SJSA1 (cell line): ENCODE results near the gene CLTA. TPM values are rescaled to one million over a fixed set of nuclear protein-coding genes. Genes with fewer than 3 reads are reported as not detected.
"Not testable (repeated sequence)": the region's sequence is repeated elsewhere in the genome, so short reads cannot be mapped to it uniquely, and the experiment has no call there.

Experiments used
- DNase-seq, 2 experiments: peaks; one replicate each; pipeline ENCODE4 v3.0.0-alpha.2; 2015 to 2020; ENCODE audit warnings: low spot score in 2 of 2, low read depth in 1 of 2
- H3K27ac ChIP-seq: fragments of 250-450 bp; sonication (Bioruptor Pico); 2 replicates; pipeline ENCODE4 v1.5.1; 2020; ENCODE audit warnings: mild to moderate bottlenecking, moderate library complexity
- H3K27me3 ChIP-seq: fragments of 250-450 bp; sonication (Bioruptor Pico); replicated peaks from 2 replicates; pipeline ENCODE4 v1.5.1; 2020; ENCODE audit warnings: mild to moderate bottlenecking, moderate library complexity
- H3K36me3 ChIP-seq: fragments of 250-450 bp; sonication (Bioruptor Pico); 2 replicates; pipeline ENCODE4 v1.5.1; 2020; ENCODE audit warnings: mild to moderate bottlenecking
- H3K4me1 ChIP-seq: fragments of 250-450 bp; sonication (Bioruptor Pico); replicated peaks from 2 replicates; pipeline ENCODE4 v1.6.1; 2021; ENCODE audit warnings: mild to moderate bottlenecking
- H3K4me3 ChIP-seq: fragments of 250-450 bp; sonication (Bioruptor Pico); 2 replicates; pipeline ENCODE4 v1.5.1; 2020; ENCODE audit warnings: mild to moderate bottlenecking
- H3K9me3 ChIP-seq: fragments of 250-450 bp; sonication (Bioruptor Pico); replicated peaks from 2 replicates; pipeline ENCODE4 v1.5.1; 2020; ENCODE audit warnings: mild to moderate bottlenecking
- total RNA-seq: library from RNA; depleted of rRNA; stranded (reverse); fragments of >200 nt; shearing (Covaris generic); gene quantifications from 2 replicates; pipeline ENCODE4 v1.2.3, GENCODE V29; 2014

Gene CLTA
- total RNA-seq, 1 experiment from 2014 or later = 248 TPM

- Histone ChIP-seq H3K4me3 (no peak overlapping the region), H3K27ac (no peak overlapping the region), H3K9me3 (no peaks in the 10 kb centered on the region), H3K36me3 (peaks cover 3% of the 10 kb centered on the region; the same call in 1 of the 2 replicates), H3K27me3 (no peaks in the 10 kb centered on the region), H3K4me1 (peaks cover 28% of the 10 kb centered on the region)
- DNase-seq = no peak
These were observed 40.0 kb upstream of the CLTA start for GRCh38 chr9:36150574-36151315.

- Histone ChIP-seq H3K9me3 (no peaks in the 10 kb centered on the region), H3K36me3 (peaks cover 5% of the 10 kb centered on the region; the same call in 1 of the 2 replicates), H3K4me3 (no peak overlapping the region), H3K27ac (peak overlapping the region; percentile 71), H3K4me1 (peaks cover 28% of the 10 kb centered on the region), H3K27me3 (no peaks in the 10 kb centered on the region)
- peak; percentile 70 to 83 for DNase-seq
These were observed 39.2 kb upstream of the CLTA start for GRCh38 chr9:36151316-36152210.

- Histone ChIP-seq H3K36me3 (peaks cover 6% of the 10 kb centered on the region; the same call in 1 of the 2 replicates), H3K4me3 (no peak overlapping the region), H3K27ac (no peak overlapping the region), H3K4me1 (peaks cover 28% of the 10 kb centered on the region), H3K9me3 (no peaks in the 10 kb centered on the region), H3K27me3 (no peaks in the 10 kb centered on the region)
- DNase-seq = no peak
These were observed 37.8 kb upstream of the CLTA start for GRCh38 chr9:36152741-36153438.

- H3K4me3 ChIP-seq = no peak overlapping the region
- H3K4me1 ChIP-seq = peaks cover 22% of the 10 kb centered on the region
- no peak for DNase-seq
- no peak overlapping the region for H3K27ac ChIP-seq
- H3K27me3 ChIP-seq = no peaks in the 10 kb centered on the region
- H3K36me3 ChIP-seq = peaks cover 6% of the 10 kb centered on the region; the same call in 1 of the 2 replicates
- H3K9me3 ChIP-seq = no peaks in the 10 kb centered on the region
These were observed 37.0 kb upstream of the CLTA start for GRCh38 chr9:36153746-36154145.

- Histone ChIP-seq H3K4me3 (no peak overlapping the region), H3K9me3 (no peaks in the 10 kb centered on the region), H3K27ac (no peak overlapping the region), H3K4me1 (peaks cover 15% of the 10 kb centered on the region), H3K36me3 (0 out of 2 replicates have a peak, but pooled peaks cover 3% of the 10 kb centered on the region), H3K27me3 (no peaks in the 10 kb centered on the region)
- DNase-seq = no peak
These were observed 36.3 kb upstream of the CLTA start for GRCh38 chr9:36154331-36154952.

GRCh38 chr9:36156116-36156515, 34.6 kb upstream of the CLTA start:
- peaks cover 12% of the 10 kb centered on the region for H3K4me1 ChIP-seq
- no peak for DNase-seq
- H3K36me3 ChIP-seq = 0 out of 2 replicates have a peak, but pooled peaks cover 3% of the 10 kb centered on the region
- H3K27me3 ChIP-seq = no peaks in the 10 kb centered on the region
- H3K9me3 ChIP-seq = no peaks in the 10 kb centered on the region
- H3K27ac ChIP-seq = no peak overlapping the region
- no peak overlapping the region for H3K4me3 ChIP-seq

- Histone ChIP-seq H3K4me3 (no peak overlapping the region), H3K9me3 (no peaks in the 10 kb centered on the region), H3K27ac (no peak overlapping the region), H3K4me1 (peaks cover 4% of the 10 kb centered on the region), H3K27me3 (no peaks in the 10 kb centered on the region), H3K36me3 (0 out of 2 replicates have a peak, but pooled peaks cover 3% of the 10 kb centered on the region)
- no peak for DNase-seq
These were observed 32.6 kb upstream of the CLTA start for GRCh38 chr9:36158122-36158521.

- DNase-seq = no peak
- 0 out of 2 replicates have a peak, but pooled peaks cover 3% of the 10 kb centered on the region for H3K36me3 ChIP-seq
- H3K4me1 ChIP-seq = peaks cover 12% of the 10 kb centered on the region
- H3K9me3 ChIP-seq = no peaks in the 10 kb centered on the region
- no peak overlapping the region for H3K27ac ChIP-seq
- no peaks in the 10 kb centered on the region for H3K27me3 ChIP-seq
- no peak overlapping the region for H3K4me3 ChIP-seq
These were observed 31.8 kb upstream of the CLTA start for GRCh38 chr9:36158917-36159316.

- DNase-seq, H3K36me3 ChIP-seq, H3K9me3 ChIP-seq, H3K27ac ChIP-seq, H3K4me3 ChIP-seq, H3K27me3 ChIP-seq: not testable (repeated sequence)
- H3K4me1 ChIP-seq = peaks cover 12% of the 10 kb centered on the region
These were observed 31.2 kb upstream of the CLTA start for GRCh38 chr9:36159509-36159908.

- not testable (repeated sequence) for H3K27ac ChIP-seq, H3K36me3 ChIP-seq, DNase-seq, H3K4me3 ChIP-seq, H3K9me3 ChIP-seq, H3K27me3 ChIP-seq
- H3K4me1 ChIP-seq = peaks cover 13% of the 10 kb centered on the region
These were observed 30.6 kb upstream of the CLTA start for GRCh38 chr9:36160126-36160525.

- H3K36me3 ChIP-seq = 0 out of 2 replicates have a peak, but pooled peaks cover 3% of the 10 kb centered on the region
- H3K4me3 ChIP-seq = no peak overlapping the region
- no peak overlapping the region for H3K27ac ChIP-seq
- no peak for DNase-seq
- H3K9me3 ChIP-seq = no peaks in the 10 kb centered on the region
- no peaks in the 10 kb centered on the region for H3K27me3 ChIP-seq
- peaks cover 17% of the 10 kb centered on the region for H3K4me1 ChIP-seq
These were observed 29.5 kb upstream of the CLTA start for GRCh38 chr9:36161187-36161586.

- Histone ChIP-seq H3K9me3 (no peaks in the 10 kb centered on the region), H3K27me3 (no peaks in the 10 kb centered on the region), H3K4me3 (no peak overlapping the region), H3K36me3 (no peaks in the 10 kb centered on the region), H3K27ac (no peak overlapping the region), H3K4me1 (peaks cover 17% of the 10 kb centered on the region)
- no peak for DNase-seq
These were observed 28.4 kb upstream of the CLTA start for GRCh38 chr9:36162211-36162738.
